ENCODE measurements around the gene CDH13. TPM values are rescaled to one million over a fixed set of nuclear protein-coding genes. Genes with fewer than 3 reads are reported as not detected.

The CDH13 gene
- total and polyA plus RNA-seq, 2 of the 8 experiments (the other 6 are each of a cell fraction or from before 2014, with no cell fraction given): 2.3 to 2.4 TPM

GRCh38 chr16:83458612-83459011 is 831.8 kb downstream of the CDH13 start:
- Histone ChIP-seq H3K79me2 (ENCODE audit: control insufficient read depth in 1 of 2, insufficient read depth in 2 of 2, low read length in 2 of 2) (no peaks in the 10 kb centered on the region), H3K18ac (ENCODE audit: extremely low read depth, low read length) (no peak overlapping the region), H2BK120ac (replicated peaks; ENCODE audit: low read depth, low read length) (no peak overlapping the region), H3K27me3 (replicated peaks in 1 of 4; ENCODE audit: control insufficient read depth in 3 of 4, extremely low read depth in 1 of 4, insufficient read depth in 3 of 4, low read length in 3 of 4) (no peaks in the 10 kb centered on the region), H4K91ac (replicated peaks; ENCODE audit: insufficient read length, low read length) (no peak overlapping the region), H4K5ac (ENCODE audit: insufficient read length, low read depth, low read length) (no peak overlapping the region), H3K4ac (replicated peaks; ENCODE audit: insufficient read length, low read depth, low read length) (no peak overlapping the region), H3K4me2 (ENCODE audit: insufficient read depth in 1 of 2, low read depth in 2 of 2, low read length in 2 of 2) (no peak overlapping the region), H3K23ac (ENCODE audit: insufficient read length) (no peak overlapping the region), H2BK15ac (ENCODE audit: low read length) (no peak overlapping the region), H3K23me2 (ENCODE audit: low read depth, low read length) (no peaks in the 10 kb centered on the region), H3K4me1 (replicated peaks in 1 of 4; ENCODE audit: control insufficient read depth in 3 of 4, insufficient read depth in 4 of 4, low read length in 3 of 4) (no peaks in the 10 kb centered on the region), H4K8ac (ENCODE audit: extremely low read depth, insufficient read depth, low read length) (no peak overlapping the region), H2BK12ac (ENCODE audit: low read depth, low read length) (no peak overlapping the region), H3K14ac (ENCODE audit: insufficient read length) (no peak overlapping the region), H2BK20ac (ENCODE audit: low read length) (no peak overlapping the region), H3K56ac (replicated peaks; ENCODE audit: insufficient read length, low read depth, low read length) (no peak overlapping the region), H2BK5ac (ENCODE audit: low read depth, low read length) (no peak overlapping the region), H4K20me1 (replicated peaks in 1 of 2; ENCODE audit: control insufficient read depth in 1 of 2, insufficient read depth in 2 of 2, low read length in 2 of 2) (no peaks in the 10 kb centered on the region), H2AK5ac (ENCODE audit: low read depth, low read length) (no peak overlapping the region), H3K79me1 (ENCODE audit: low read depth, low read length) (no peaks in the 10 kb centered on the region), H3K27ac (ENCODE audit: low read depth, low read length) (no peak overlapping the region), H3K9ac (replicated peaks in 1 of 4; ENCODE audit: extremely low read depth in 1 of 4, low read depth in 3 of 4, low read length in 3 of 4) (no peak overlapping the region), H3K36me3 (ENCODE audit: control insufficient read depth in 2 of 4, insufficient read depth in 4 of 4, low read length in 3 of 4) (no peaks in the 10 kb centered on the region), H2AFZ (ENCODE audit: low read length) (no peak overlapping the region), H3K9me3 (ENCODE audit: insufficient read depth in 2 of 2, low read depth in 1 of 2, low read length in 1 of 2) (no peaks in the 10 kb centered on the region), H3K4me3 (ENCODE audit: extremely low read depth in 1 of 4, insufficient read depth in 2 of 4, low read depth in 3 of 4, low read length in 4 of 4) (no peak overlapping the region)
- CTCF ChIA-PET (ENCODE audit: partially characterized antibody): interaction anchor here (2.9 kb wide), 1 partner anchor 13 kb away, joined by 10 read pairs; no protein-coding TSS in a partner anchor
- WGBS, 2 experiments (ENCODE audit: extremely low coverage in 1 of 2, insufficient coverage in 1 of 2, insufficient read length in 1 of 2, insufficient replicate concordance in 2 of 2, low coverage in 1 of 2, low lambda C conversion rate in 2 of 2, missing lambda C conversion rate in 1 of 2): 90% methylated on average over 4 of the region's 4 CpGs; no CpG with 5 or more reads in 1 of the 2 experiments
- no peak for FAIRE-seq
- DNase-seq (ENCODE audit: low read depth in 1 of 2, low spot score in 2 of 2): no peak
- POLR2A ChIA-PET (ENCODE audit: partially characterized antibody): no interaction called here
- TF ChIP-seq ATF3 (IDR thresholded peaks at IDR 0.05; ENCODE audit: insufficient read depth, low read depth, low read length) (no peak), KDM1A (IDR thresholded peaks at IDR 0.05; ENCODE audit: borderline replicate concordance, low read length) (no peak), SAP30 (IDR thresholded peaks at IDR 0.05; ENCODE audit: insufficient read depth, insufficient replicate concordance, low read length) (no peak), ZNF274 (IDR thresholded peaks at IDR 0.05; ENCODE audit: borderline replicate concordance, extremely low read depth, low read length) (no peak), YY1 (IDR thresholded peaks at IDR 0.05; ENCODE audit: low read depth, low read length) (no peak), CBX8 (IDR thresholded peaks at IDR 0.05; ENCODE audit: borderline replicate concordance, low read depth, low read length) (no peak), GABPA (IDR thresholded peaks at IDR 0.05; ENCODE audit: borderline replicate concordance, insufficient read depth, low read length) (no peak), RAD21 (IDR thresholded peaks at IDR 0.05 in 1 of 2, conservative IDR thresholded peaks at IDR 0.05 in 1 of 2; ENCODE audit: low read depth in 2 of 2, low read length in 2 of 2) (no peak)
